ENCODE measurements around the gene CATSPER3.

CATSPER3 gene

GRCh38 chr5:135051399-135051798, 83.7 kb downstream of the CATSPER3 start:
- Histone ChIP-seq H3K9ac (ENCODE audit: low read length) (no peak overlapping the region), H3K4me1 (ENCODE audit: insufficient read depth, low read length) (no peaks in the 10 kb centered on the region), H3K36me3 (ENCODE audit: insufficient read depth, low read length) (no peaks in the 10 kb centered on the region), H3K27ac (ENCODE audit: low read depth, low read length) (no peak overlapping the region), H3K4me3 (ENCODE audit: low read depth in 1 of 2, low read length in 2 of 2) (no peak overlapping the region), H3K9me3 (ENCODE audit: low read length) (no peaks in the 10 kb centered on the region), H3K27me3 (ENCODE audit: control insufficient read depth in 1 of 2, insufficient read depth in 2 of 2, low read length in 2 of 2) (peaks cover 11 to 39% of the 10 kb centered on the region in 2 donors)

GRCh38 chr5:135051872-135052271, 84.2 kb downstream of the CATSPER3 start:
- Histone ChIP-seq H3K4me3 (ENCODE audit: low read depth in 1 of 2, low read length in 2 of 2) (no peak overlapping the region), H3K27ac (ENCODE audit: low read depth, low read length) (no peak overlapping the region), H3K27me3 (ENCODE audit: control insufficient read depth in 1 of 2, insufficient read depth in 2 of 2, low read length in 2 of 2) (peaks cover 11 to 39% of the 10 kb centered on the region in 2 donors), H3K4me1 (ENCODE audit: insufficient read depth, low read length) (no peaks in the 10 kb centered on the region), H3K36me3 (ENCODE audit: insufficient read depth, low read length) (no peaks in the 10 kb centered on the region), H3K9me3 (ENCODE audit: low read length) (no peaks in the 10 kb centered on the region), H3K9ac (ENCODE audit: low read length) (no peak overlapping the region)

- Histone ChIP-seq H3K4me1 (ENCODE audit: insufficient read depth, low read length) (no peaks in the 10 kb centered on the region), H3K36me3 (ENCODE audit: insufficient read depth, low read length) (no peaks in the 10 kb centered on the region), H3K9me3 (ENCODE audit: low read length) (no peaks in the 10 kb centered on the region), H3K27me3 (ENCODE audit: control insufficient read depth in 1 of 2, insufficient read depth in 2 of 2, low read length in 2 of 2) (peaks cover 6 to 35% of the 10 kb centered on the region in 2 donors), H3K27ac (ENCODE audit: low read depth, low read length) (no peak overlapping the region), H3K9ac (ENCODE audit: low read length) (no peak overlapping the region), H3K4me3 (ENCODE audit: low read depth in 1 of 2, low read length in 2 of 2) (no peak overlapping the region)
Measured at GRCh38 chr5:135052511-135053145, 84.9 kb downstream of the CATSPER3 start.

- Histone ChIP-seq H3K27ac (ENCODE audit: low read depth, low read length) (no peak overlapping the region), H3K27me3 (ENCODE audit: control insufficient read depth in 1 of 2, insufficient read depth in 2 of 2, low read length in 2 of 2) (peaks cover 6 to 35% of the 10 kb centered on the region in 2 donors), H3K4me3 (ENCODE audit: low read depth in 1 of 2, low read length in 2 of 2) (no peak overlapping the region), H3K9me3 (ENCODE audit: low read length) (no peaks in the 10 kb centered on the region), H3K4me1 (ENCODE audit: insufficient read depth, low read length) (no peaks in the 10 kb centered on the region), H3K36me3 (ENCODE audit: insufficient read depth, low read length) (no peaks in the 10 kb centered on the region), H3K9ac (ENCODE audit: low read length) (no peak overlapping the region)
Measured at GRCh38 chr5:135053278-135053677, 85.6 kb downstream of the CATSPER3 start.

- H3K27ac ChIP-seq (ENCODE audit: low read depth, low read length): no peak overlapping the region
- H3K36me3 ChIP-seq (ENCODE audit: insufficient read depth, low read length): no peaks in the 10 kb centered on the region
- H3K4me3 ChIP-seq (ENCODE audit: low read depth in 1 of 2, low read length in 2 of 2): no peak overlapping the region
- H3K9ac ChIP-seq (ENCODE audit: low read length): no peak overlapping the region
- no peaks in the 10 kb centered on the region for H3K4me1 ChIP-seq (ENCODE audit: insufficient read depth, low read length)
- no peaks in the 10 kb centered on the region for H3K9me3 ChIP-seq (ENCODE audit: low read length)
- peaks cover 6 to 35% of the 10 kb centered on the region in 2 donors for H3K27me3 ChIP-seq (ENCODE audit: control insufficient read depth in 1 of 2, insufficient read depth in 2 of 2, low read length in 2 of 2)
Measured at GRCh38 chr5:135053989-135054388, 86.3 kb downstream of the CATSPER3 start.

- Histone ChIP-seq H3K4me1 (ENCODE audit: insufficient read depth, low read length) (no peaks in the 10 kb centered on the region), H3K27me3 (ENCODE audit: control insufficient read depth in 1 of 2, insufficient read depth in 2 of 2, low read length in 2 of 2) (peaks cover 6 to 35% of the 10 kb centered on the region in 2 donors), H3K36me3 (ENCODE audit: insufficient read depth, low read length) (no peaks in the 10 kb centered on the region), H3K9ac (ENCODE audit: low read length) (no peak overlapping the region), H3K27ac (ENCODE audit: low read depth, low read length) (no peak overlapping the region), H3K4me3 (ENCODE audit: low read depth in 1 of 2, low read length in 2 of 2) (no peak overlapping the region), H3K9me3 (ENCODE audit: low read length) (no peaks in the 10 kb centered on the region)
Measured at GRCh38 chr5:135054546-135054945, 86.8 kb downstream of the CATSPER3 start.

- Histone ChIP-seq H3K36me3 (ENCODE audit: insufficient read depth, low read length) (no peaks in the 10 kb centered on the region), H3K27me3 (ENCODE audit: control insufficient read depth in 1 of 2, insufficient read depth in 2 of 2, low read length in 2 of 2) (peaks cover 6 to 31% of the 10 kb centered on the region in 2 donors), H3K27ac (ENCODE audit: low read depth, low read length) (no peak overlapping the region), H3K4me1 (ENCODE audit: insufficient read depth, low read length) (no peaks in the 10 kb centered on the region), H3K9ac (ENCODE audit: low read length) (no peak overlapping the region), H3K4me3 (ENCODE audit: low read depth in 1 of 2, low read length in 2 of 2) (no peak overlapping the region), H3K9me3 (ENCODE audit: low read length) (no peaks in the 10 kb centered on the region)
Measured at GRCh38 chr5:135055396-135055795, 87.7 kb downstream of the CATSPER3 start.

- H3K4me3 ChIP-seq (ENCODE audit: low read depth in 1 of 2, low read length in 2 of 2): no peak overlapping the region
- peaks cover under 1 to 21% of the 10 kb centered on the region in 2 donors for H3K27me3 ChIP-seq (ENCODE audit: control insufficient read depth in 1 of 2, insufficient read depth in 2 of 2, low read length in 2 of 2)
- no peak overlapping the region for H3K27ac ChIP-seq (ENCODE audit: low read depth, low read length)
- H3K4me1 ChIP-seq (ENCODE audit: insufficient read depth, low read length): no peaks in the 10 kb centered on the region
- H3K36me3 ChIP-seq (ENCODE audit: insufficient read depth, low read length): no peaks in the 10 kb centered on the region
- H3K9ac ChIP-seq (ENCODE audit: low read length): no peak overlapping the region
- H3K9me3 ChIP-seq (ENCODE audit: low read length): no peaks in the 10 kb centered on the region
Measured at GRCh38 chr5:135056316-135057030, 88.8 kb downstream of the CATSPER3 start.

- Histone ChIP-seq H3K9ac (ENCODE audit: low read length) (no peak overlapping the region), H3K27ac (ENCODE audit: low read depth, low read length) (no peak overlapping the region), H3K27me3 (ENCODE audit: control insufficient read depth in 1 of 2, insufficient read depth in 2 of 2, low read length in 2 of 2) (peaks cover 0 to 13% of the 10 kb centered on the region in 2 donors), H3K9me3 (ENCODE audit: low read length) (no peaks in the 10 kb centered on the region), H3K36me3 (ENCODE audit: insufficient read depth, low read length) (no peaks in the 10 kb centered on the region), H3K4me3 (ENCODE audit: low read depth in 1 of 2, low read length in 2 of 2) (no peak overlapping the region), H3K4me1 (ENCODE audit: insufficient read depth, low read length) (no peaks in the 10 kb centered on the region)
Measured at GRCh38 chr5:135057233-135057632, 89.5 kb downstream of the CATSPER3 start.

- no peaks in the 10 kb centered on the region for H3K4me1 ChIP-seq (ENCODE audit: insufficient read depth, low read length)
- H3K27me3 ChIP-seq (ENCODE audit: control insufficient read depth in 1 of 2, insufficient read depth in 2 of 2, low read length in 2 of 2): peaks cover 0 to 2% of the 10 kb centered on the region in 2 donors
- no peak overlapping the region for H3K9ac ChIP-seq (ENCODE audit: low read length)
- no peak overlapping the region for H3K4me3 ChIP-seq (ENCODE audit: low read depth in 1 of 2, low read length in 2 of 2)
- H3K9me3 ChIP-seq (ENCODE audit: low read length): no peaks in the 10 kb centered on the region
- H3K36me3 ChIP-seq (ENCODE audit: insufficient read depth, low read length): no peaks in the 10 kb centered on the region
- H3K27ac ChIP-seq (ENCODE audit: low read depth, low read length): no peak overlapping the region
Measured at GRCh38 chr5:135058331-135058732, 90.6 kb downstream of the CATSPER3 start.

- Histone ChIP-seq H3K4me3 (ENCODE audit: low read depth in 1 of 2, low read length in 2 of 2) (no peak overlapping the region), H3K4me1 (ENCODE audit: insufficient read depth, low read length) (no peaks in the 10 kb centered on the region), H3K36me3 (ENCODE audit: insufficient read depth, low read length) (no peaks in the 10 kb centered on the region), H3K27me3 (ENCODE audit: control insufficient read depth in 1 of 2, insufficient read depth in 2 of 2, low read length in 2 of 2) (no peaks in the 10 kb centered on the region), H3K27ac (ENCODE audit: low read depth, low read length) (no peak overlapping the region), H3K9ac (ENCODE audit: low read length) (no peak overlapping the region), H3K9me3 (ENCODE audit: low read length) (no peaks in the 10 kb centered on the region)
Measured at GRCh38 chr5:135059000-135059923, 91.6 kb downstream of the CATSPER3 start.
